Erythroblast (primary cell): ENCODE results near the gene SS18L1.

Source experiments
- GATA1 ChIP-seq: IDR thresholded peaks from 2 replicates; pipeline ENCODE4 v1.6.1; 2011; ENCODE audit warnings: low read depth, mild to moderate bottlenecking, control low read depth, low read length, moderate library complexity
- POLR2A ChIP-seq: IDR thresholded peaks from 2 replicates; pipeline ENCODE4 v1.6.1; 2011; ENCODE audit warnings: mild to moderate bottlenecking, low read length

DNA sequence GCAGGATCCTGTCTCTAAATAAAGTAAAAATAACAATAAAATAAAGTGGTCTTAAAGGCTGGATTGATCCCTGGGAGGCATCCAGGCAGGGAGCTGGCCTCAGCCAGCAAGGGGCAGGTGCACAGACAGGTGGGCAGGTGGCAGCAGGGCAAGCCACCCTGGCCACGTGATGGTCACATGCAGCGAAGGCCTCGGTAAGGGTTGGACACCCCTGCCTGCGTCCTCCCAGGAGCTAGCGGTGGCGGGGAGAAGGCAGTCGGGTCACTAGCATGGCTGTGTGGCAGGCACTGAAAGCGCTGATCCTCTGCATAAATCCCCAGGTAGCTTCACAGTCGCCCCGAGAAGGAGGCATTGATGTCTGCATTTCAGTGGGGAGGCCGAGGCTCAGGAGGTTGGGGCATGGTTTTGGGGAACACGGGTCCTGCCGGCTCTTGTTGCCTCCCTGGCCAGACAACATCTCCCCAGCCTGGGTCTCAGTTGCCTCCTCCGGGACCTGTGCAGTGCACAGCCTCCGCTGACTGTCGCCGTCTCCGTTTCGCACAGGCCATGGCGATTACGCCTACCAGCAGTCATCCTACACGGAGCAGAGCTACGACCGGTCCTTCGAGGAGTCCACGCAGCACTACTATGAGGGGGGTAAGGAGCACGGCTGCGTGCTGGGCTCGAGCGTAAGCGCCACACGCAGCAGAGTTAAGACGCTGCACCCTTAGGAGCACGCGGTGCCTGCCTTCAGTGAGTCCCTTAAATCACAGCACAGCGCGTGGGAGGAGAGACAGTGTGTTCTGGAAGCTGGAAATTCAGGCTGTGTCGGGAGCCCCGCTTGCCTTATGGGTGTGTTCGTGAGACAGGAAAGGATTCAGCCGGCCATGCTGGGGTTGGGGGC, 21.6 kb downstream of the SS18L1 start:
- TF ChIP-seq POLR2A (no peak), GATA1 (no peak)
